HepG2 (cell line): ENCODE data around the gene PRRT1. TPM values are rescaled to one million over a fixed set of nuclear protein-coding genes. Genes with fewer than 3 reads are reported as not detected.
A peak's percentile ranks its signal among the peaks of the same experiment; 100 is the strongest.

Source experiments
- ARHGAP35 ChIP-seq: sonication (generic); formaldehyde crosslinking; IDR thresholded peaks from 2 replicates; pipeline ENCODE4 v1.9.0; 2022; ENCODE audit warnings: mild to moderate bottlenecking, inconsistent platforms, moderate library complexity, missing genetic modification reagents, borderline replicate concordance
- BORCS8-MEF2B ChIP-seq: sonication (generic); formaldehyde crosslinking; IDR thresholded peaks from 2 replicates; pipeline ENCODE4 v1.8.0; 2022; ENCODE audit warnings: mild to moderate bottlenecking, missing genetic modification reagents
- CHD4 ChIP-seq: fragments of 200-600 bp; sonication (generic); IDR thresholded peaks from 2 replicates; pipeline ENCODE4 v1.7.0; 2017; ENCODE audit warnings: mild to moderate bottlenecking, low read length, borderline replicate concordance
- HDAC2 ChIP-seq: sonication (generic); formaldehyde crosslinking; IDR thresholded peaks from 2 replicates; pipeline ENCODE4 v1.4.0; 2020; ENCODE audit warnings: missing genetic modification reagents
- JARID2 ChIP-seq: sonication (generic); formaldehyde crosslinking; IDR thresholded peaks from 2 replicates; pipeline ENCODE4 v1.8.1; 2023; ENCODE audit warnings: missing genetic modification reagents, inconsistent platforms; ENCODE audit not compliant: insufficient replicate concordance
- MLLT10 ChIP-seq: sonication (generic); formaldehyde crosslinking; IDR thresholded peaks from 2 replicates; pipeline ENCODE4 v1.4.0; 2020; ENCODE audit warnings: missing genetic modification reagents
- NBN ChIP-seq: fragments of 450-650 bp; conservative IDR thresholded peaks from 2 replicates; pipeline ENCODE4 v1.6.1; 2017
- NCOR1 ChIP-seq: fragments of 200-600 bp; sonication (generic); IDR thresholded peaks from 2 replicates; pipeline ENCODE4 v1.7.0; 2017; ENCODE audit warnings: antibody characterized with exemption, low read length, borderline replicate concordance
- NFATC3 ChIP-seq: sonication (generic); formaldehyde crosslinking; IDR thresholded peaks from 2 replicates; pipeline ENCODE4 v1.5.1; 2020; ENCODE audit warnings: mild to moderate bottlenecking, missing genetic modification reagents
- NFE2 ChIP-seq: sonication (generic); formaldehyde crosslinking; IDR thresholded peaks from 2 replicates; pipeline ENCODE4 v1.4.0; 2020; ENCODE audit warnings: missing genetic modification reagents
- PRDM10 ChIP-seq: sonication (generic); formaldehyde crosslinking; IDR thresholded peaks from 2 replicates; pipeline ENCODE4 v1.4.0; 2020; ENCODE audit warnings: low read depth, missing genetic modification reagents
- PRPF4 ChIP-seq: fragments of 200-400 bp; formaldehyde crosslinking; IDR thresholded peaks from 2 replicates; pipeline ENCODE4 v1.6.1; 2016; ENCODE audit warnings: low read length, low read depth; ENCODE audit not compliant: poor library complexity, severe bottlenecking
- SOX13 ChIP-seq, 3 experiments: fragments of 450-650 bp in 1 of 3; sonication (generic) in 1 of 3; formaldehyde crosslinking in 1 of 3; IDR thresholded peaks in 2 of 3; conservative IDR thresholded peaks in 1 of 3; 2 replicates each; pipeline versions ENCODE4 v1.5.0 to v1.6.1; 2016 to 2020; ENCODE audit warnings: antibody characterized with exemption in 1 of 3, mild to moderate bottlenecking in 1 of 3, missing compliant biosample characterization in 1 of 3, missing genetic modification reagents in 1 of 3, moderate library complexity in 1 of 3
- U2AF2 ChIP-seq: fragments of 200-400 bp; formaldehyde crosslinking; IDR thresholded peaks from 2 replicates; pipeline ENCODE4 v1.6.1; 2017; ENCODE audit warnings: low read depth, mild to moderate bottlenecking, low read length
- ZBTB7A ChIP-seq: sonication (generic); formaldehyde crosslinking; IDR thresholded peaks from 2 replicates; pipeline ENCODE4 v1.8.0; 2022; ENCODE audit warnings: mild to moderate bottlenecking, missing genetic modification reagents
- ZKSCAN1 ChIP-seq: fragments of 150-350 bp; IDR thresholded peaks from 2 replicates; pipeline ENCODE4 v1.6.1; 2014; ENCODE audit warnings: low read length
- ZNF234 ChIP-seq: sonication (generic); formaldehyde crosslinking; conservative IDR thresholded peaks from 2 replicates; pipeline ENCODE4 v1.5.1; 2020; ENCODE audit warnings: mild to moderate bottlenecking, missing genetic modification reagents
- ZNF296 ChIP-seq: sonication (generic); formaldehyde crosslinking; conservative IDR thresholded peaks from 2 replicates; pipeline ENCODE4 v1.5.0; 2020; ENCODE audit warnings: mild to moderate bottlenecking, missing genetic modification reagents
- ZNF362 ChIP-seq: sonication (generic); formaldehyde crosslinking; IDR thresholded peaks from 2 replicates; pipeline ENCODE4 v1.4.0; 2020; ENCODE audit warnings: missing genetic modification reagents, mild to moderate bottlenecking, borderline replicate concordance
- ZNF383 ChIP-seq: sonication (generic); formaldehyde crosslinking; IDR thresholded peaks from 2 replicates; pipeline ENCODE4 v1.4.0; 2020; ENCODE audit warnings: missing genetic modification reagents, mild to moderate bottlenecking, borderline replicate concordance
- ZNF607 ChIP-seq: sonication (generic); formaldehyde crosslinking; IDR thresholded peaks from 2 replicates; pipeline ENCODE4 v1.5.1; 2020; ENCODE audit warnings: missing genetic modification reagents, mild to moderate bottlenecking, borderline replicate concordance
- ZNF746 ChIP-seq: sonication (generic); formaldehyde crosslinking; IDR thresholded peaks from 2 replicates; pipeline ENCODE4 v1.8.0; 2022; ENCODE audit warnings: mild to moderate bottlenecking, missing genetic modification reagents
- ZSCAN25 ChIP-seq: sonication (generic); formaldehyde crosslinking; IDR thresholded peaks from 2 replicates; pipeline ENCODE4 v1.8.0; 2022; ENCODE audit warnings: mild to moderate bottlenecking, missing genetic modification reagents
- polyA plus RNA-seq, 8 experiments: library from polyadenylated mRNA; depleted of rRNA in 3 of 8; stranded (reverse) in 7 of 8; unstranded in 1 of 8; fragments of >200 nt; fragmentation: Illumina TruSeq in 4 of 8; extraction: Trizol in 4 of 8; gene quantifications; 2 replicates each; pipeline versions ENCODE4 v1.2.1 to v1.2.3, GENCODE V29; 2011 to 2016; ENCODE audit warnings: low read depth in 4 of 8, missing spikeins in 1 of 8, mixed read lengths in 1 of 8; ENCODE audit not compliant: insufficient read depth in 1 of 8
- total RNA-seq, 5 experiments: library from RNA; depleted of rRNA; stranded (reverse); fragments of >200 nt; fragmentation: Illumina TruSeq; extraction: Trizol; gene quantifications; 2 replicates each; pipeline ENCODE4 v1.2.3, GENCODE V29; 2016; ENCODE audit warnings: low read depth in 1 of 5
- TF ChIP-seq, protein P1 (sequence below): sonication (generic); formaldehyde crosslinking; IDR thresholded peaks from 2 replicates; pipeline ENCODE4 v1.8.1; 2023; ENCODE audit warnings: mild to moderate bottlenecking, inconsistent platforms, moderate library complexity, missing genetic modification reagents, borderline replicate concordance

PRRT1 gene
- total and polyA plus RNA-seq, 2 of the 13 experiments (the other 11 are each of a cell fraction or from before 2014, with no cell fraction given), result 0.64 to 1.4 TPM

DNA sequence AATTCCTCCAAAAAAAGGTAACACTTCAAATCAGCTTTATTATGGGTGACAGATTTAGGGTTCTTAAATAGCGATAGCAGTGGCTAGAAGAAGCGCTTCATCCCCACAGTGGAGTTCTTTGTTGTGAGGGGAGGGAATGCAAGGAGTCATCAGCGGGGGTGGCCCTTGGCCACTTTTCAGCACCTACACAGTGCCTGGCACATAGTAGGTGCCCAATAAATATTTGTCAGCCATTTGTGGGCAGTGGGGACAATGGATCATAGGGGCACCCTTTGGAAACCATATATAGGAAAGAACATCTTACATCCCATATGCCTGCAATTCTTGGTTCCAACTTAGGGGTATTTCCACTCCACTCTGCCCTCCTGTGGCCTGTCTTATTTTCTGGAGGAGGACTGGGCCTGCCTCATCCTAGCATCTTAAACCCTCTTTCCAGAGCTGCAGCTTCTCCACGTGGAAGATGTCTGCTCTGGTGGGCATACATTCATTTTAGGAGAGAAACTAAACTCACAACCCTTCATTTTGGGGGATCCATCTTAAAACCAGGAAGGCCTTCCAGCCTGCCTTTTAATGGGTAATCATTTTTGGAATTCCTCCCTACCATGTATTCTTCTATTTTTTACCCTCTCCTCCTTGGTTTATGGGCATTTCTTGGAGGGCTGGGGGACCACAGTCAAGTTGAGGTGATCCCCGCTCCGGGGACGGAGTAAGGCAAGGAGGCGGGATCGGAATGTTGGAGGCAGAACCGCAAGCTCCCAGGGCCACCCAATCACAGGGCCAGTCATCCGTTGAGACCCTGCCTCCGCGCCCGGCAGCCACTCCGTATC, 43.3 kb upstream of the PRRT1 start (continued):
- TF ChIP-seq ARHGAP35 (CRISPR knock-in tag) (no peak), NFATC3 (CRISPR knock-in tag) (0 out of 2 replicates have a peak, but pooled peaks have one; percentile 56), ZBTB7A (CRISPR knock-in tag) (no peak), ZNF607 (CRISPR knock-in tag) (no peak), ZKSCAN1 (peak; percentile 86), NBN (no peak), ZSCAN25 (CRISPR knock-in tag) (no peak), ZNF234 (CRISPR knock-in tag) (no peak), NCOR1 (no peak), ZNF296 (no peak), CHD4 (peak; percentile 80), HDAC2 (no peak), ZNF383 (CRISPR knock-in tag) (no peak), ZNF362 (CRISPR knock-in tag) (no peak), ZNF746 (no peak), NFE2 (no peak), BORCS8-MEF2B (no peak), U2AF2 (no peak), PRDM10 (CRISPR knock-in tag) (peak; percentile 36; the same call in 1 of the 2 replicates), MLLT10 (CRISPR knock-in tag) (no peak), PRPF4 (no peak), SOX13 (IDR thresholded peaks at IDR 0.05) (no peak), SOX13 (CRISPR knock-in tag; conservative IDR thresholded peaks at IDR 0.05 in 1 of 2, IDR thresholded peaks at IDR 0.05 in 1 of 2) (no peak), JARID2 (peak; percentile 12)
- TF ChIP-seq, protein P1, sequence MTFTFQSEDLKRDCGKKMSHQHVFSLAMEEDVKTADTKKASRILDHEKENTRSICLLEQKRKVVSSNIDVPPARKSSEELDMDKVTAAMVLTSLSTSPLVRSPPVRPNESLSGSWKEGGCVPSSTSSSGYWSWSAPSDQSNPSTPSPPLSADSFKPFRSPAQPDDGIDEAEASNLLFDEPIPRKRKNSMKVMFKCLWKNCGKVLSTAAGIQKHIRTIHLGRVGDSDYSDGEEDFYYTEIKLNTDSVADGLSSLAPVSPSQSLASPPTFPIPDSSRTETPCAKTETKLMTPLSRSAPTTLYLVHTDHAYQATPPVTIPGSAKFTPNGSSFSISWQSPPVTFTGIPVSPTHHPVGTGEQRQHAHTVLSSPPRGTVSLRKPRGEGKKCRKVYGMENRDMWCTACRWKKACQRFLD, result no peak
